ENCODE results near the gene MACC1.
"Not testable (repeated sequence)": the region's sequence is repeated elsewhere in the genome, so short reads cannot be mapped to it uniquely, and the experiment has no call there.

The MACC1 gene

GRCh38 chr7:20188567-20188966 lies 28.6 kb downstream of the MACC1 start:
- no peaks in the 10 kb centered on the region for H3K4me1 ChIP-seq (ENCODE audit: control insufficient read depth, insufficient read depth, low read length)
- H3K36me3 ChIP-seq (ENCODE audit: control insufficient read depth, insufficient read depth, low read length) = no peaks in the 10 kb centered on the region
- H3K27me3 ChIP-seq (ENCODE audit: control insufficient read depth, insufficient read depth, low read length) = no peaks in the 10 kb centered on the region
- H3K9ac ChIP-seq (ENCODE audit: low read depth, low read length) = no peak overlapping the region
- H3K9me3 ChIP-seq (ENCODE audit: control insufficient read depth, insufficient read depth, low read length) = no peaks in the 10 kb centered on the region
- no peak overlapping the region for H3K4me3 ChIP-seq (ENCODE audit: low read depth, low read length)

- H3K4me1 ChIP-seq (ENCODE audit: control insufficient read depth, insufficient read depth, low read length); H3K9me3 ChIP-seq (ENCODE audit: control insufficient read depth, insufficient read depth, low read length); H3K9ac ChIP-seq (ENCODE audit: low read depth, low read length); H3K4me3 ChIP-seq (ENCODE audit: low read depth, low read length); H3K36me3 ChIP-seq (ENCODE audit: control insufficient read depth, insufficient read depth, low read length); H3K27me3 ChIP-seq (ENCODE audit: control insufficient read depth, insufficient read depth, low read length): not testable (repeated sequence)
Observed at GRCh38 chr7:20187850-20188249, 29.3 kb downstream of the MACC1 start.

- H3K9me3 ChIP-seq (ENCODE audit: control insufficient read depth, insufficient read depth, low read length) = no peaks in the 10 kb centered on the region
- no peak overlapping the region for H3K4me3 ChIP-seq (ENCODE audit: low read depth, low read length)
- H3K36me3 ChIP-seq (ENCODE audit: control insufficient read depth, insufficient read depth, low read length) = no peaks in the 10 kb centered on the region
- H3K4me1 ChIP-seq (ENCODE audit: control insufficient read depth, insufficient read depth, low read length) = no peaks in the 10 kb centered on the region
- no peaks in the 10 kb centered on the region for H3K27me3 ChIP-seq (ENCODE audit: control insufficient read depth, insufficient read depth, low read length)
- no peak overlapping the region for H3K9ac ChIP-seq (ENCODE audit: low read depth, low read length)
Observed at GRCh38 chr7:20185988-20186387, 31.2 kb downstream of the MACC1 start.

GRCh38 chr7:20183086-20183485 lies 34.1 kb downstream of the MACC1 start:
- no peaks in the 10 kb centered on the region for H3K36me3 ChIP-seq (ENCODE audit: control insufficient read depth, insufficient read depth, low read length)
- H3K4me3 ChIP-seq (ENCODE audit: low read depth, low read length) = no peak overlapping the region
- H3K9me3 ChIP-seq (ENCODE audit: control insufficient read depth, insufficient read depth, low read length) = no peaks in the 10 kb centered on the region
- H3K4me1 ChIP-seq (ENCODE audit: control insufficient read depth, insufficient read depth, low read length) = no peaks in the 10 kb centered on the region
- H3K27me3 ChIP-seq (ENCODE audit: control insufficient read depth, insufficient read depth, low read length) = no peaks in the 10 kb centered on the region
- H3K9ac ChIP-seq (ENCODE audit: low read depth, low read length) = no peak overlapping the region

- no peaks in the 10 kb centered on the region for H3K27me3 ChIP-seq (ENCODE audit: control insufficient read depth, insufficient read depth, low read length)
- H3K9me3 ChIP-seq (ENCODE audit: control insufficient read depth, insufficient read depth, low read length) = no peaks in the 10 kb centered on the region
- no peaks in the 10 kb centered on the region for H3K4me1 ChIP-seq (ENCODE audit: control insufficient read depth, insufficient read depth, low read length)
- H3K36me3 ChIP-seq (ENCODE audit: control insufficient read depth, insufficient read depth, low read length) = no peaks in the 10 kb centered on the region
- H3K4me3 ChIP-seq (ENCODE audit: low read depth, low read length) = no peak overlapping the region
- H3K9ac ChIP-seq (ENCODE audit: low read depth, low read length) = no peak overlapping the region
Observed at GRCh38 chr7:20176578-20177242, 40.5 kb downstream of the MACC1 start.

- H3K36me3 ChIP-seq (ENCODE audit: control insufficient read depth, insufficient read depth, low read length) = no peaks in the 10 kb centered on the region
- no peaks in the 10 kb centered on the region for H3K4me1 ChIP-seq (ENCODE audit: control insufficient read depth, insufficient read depth, low read length)
- no peak overlapping the region for H3K4me3 ChIP-seq (ENCODE audit: low read depth, low read length)
- no peaks in the 10 kb centered on the region for H3K27me3 ChIP-seq (ENCODE audit: control insufficient read depth, insufficient read depth, low read length)
- no peaks in the 10 kb centered on the region for H3K9me3 ChIP-seq (ENCODE audit: control insufficient read depth, insufficient read depth, low read length)
- H3K9ac ChIP-seq (ENCODE audit: low read depth, low read length) = no peak overlapping the region
Observed at GRCh38 chr7:20173828-20174227, 43.4 kb downstream of the MACC1 start.

GRCh38 chr7:20172736-20173334 lies 44.3 kb downstream of the MACC1 start:
- H3K9ac ChIP-seq (ENCODE audit: low read depth, low read length) = no peak overlapping the region
- no peaks in the 10 kb centered on the region for H3K9me3 ChIP-seq (ENCODE audit: control insufficient read depth, insufficient read depth, low read length)
- H3K27me3 ChIP-seq (ENCODE audit: control insufficient read depth, insufficient read depth, low read length) = no peaks in the 10 kb centered on the region
- no peaks in the 10 kb centered on the region for H3K4me1 ChIP-seq (ENCODE audit: control insufficient read depth, insufficient read depth, low read length)
- no peak overlapping the region for H3K4me3 ChIP-seq (ENCODE audit: low read depth, low read length)
- no peaks in the 10 kb centered on the region for H3K36me3 ChIP-seq (ENCODE audit: control insufficient read depth, insufficient read depth, low read length)

- no peak overlapping the region for H3K4me3 ChIP-seq (ENCODE audit: low read depth, low read length)
- no peaks in the 10 kb centered on the region for H3K9me3 ChIP-seq (ENCODE audit: control insufficient read depth, insufficient read depth, low read length)
- no peaks in the 10 kb centered on the region for H3K27me3 ChIP-seq (ENCODE audit: control insufficient read depth, insufficient read depth, low read length)
- no peaks in the 10 kb centered on the region for H3K36me3 ChIP-seq (ENCODE audit: control insufficient read depth, insufficient read depth, low read length)
- no peak overlapping the region for H3K9ac ChIP-seq (ENCODE audit: low read depth, low read length)
- H3K4me1 ChIP-seq (ENCODE audit: control insufficient read depth, insufficient read depth, low read length) = no peaks in the 10 kb centered on the region
Observed at GRCh38 chr7:20170633-20171032, 46.6 kb downstream of the MACC1 start.

GRCh38 chr7:20165146-20165510 lies 52.1 kb downstream of the MACC1 start:
- Histone ChIP-seq H3K36me3 (ENCODE audit: control insufficient read depth, insufficient read depth, low read length) (no peaks in the 10 kb centered on the region), H3K27me3 (ENCODE audit: control insufficient read depth, insufficient read depth, low read length) (no peaks in the 10 kb centered on the region), H3K4me1 (ENCODE audit: control insufficient read depth, insufficient read depth, low read length) (peaks cover 5% of the 10 kb centered on the region), H3K9ac (ENCODE audit: low read depth, low read length) (no peak overlapping the region), H3K4me3 (ENCODE audit: low read depth, low read length) (no peak overlapping the region), H3K9me3 (ENCODE audit: control insufficient read depth, insufficient read depth, low read length) (no peaks in the 10 kb centered on the region)

- no peak overlapping the region for H3K9ac ChIP-seq (ENCODE audit: low read depth, low read length)
- no peak overlapping the region for H3K4me3 ChIP-seq (ENCODE audit: low read depth, low read length)
- peaks cover 5% of the 10 kb centered on the region for H3K4me1 ChIP-seq (ENCODE audit: control insufficient read depth, insufficient read depth, low read length)
- H3K27me3 ChIP-seq (ENCODE audit: control insufficient read depth, insufficient read depth, low read length) = no peaks in the 10 kb centered on the region
- H3K36me3 ChIP-seq (ENCODE audit: control insufficient read depth, insufficient read depth, low read length) = no peaks in the 10 kb centered on the region
- no peaks in the 10 kb centered on the region for H3K9me3 ChIP-seq (ENCODE audit: control insufficient read depth, insufficient read depth, low read length)
Observed at GRCh38 chr7:20164425-20165145, 52.6 kb downstream of the MACC1 start.

- Histone ChIP-seq H3K9ac (ENCODE audit: low read depth, low read length) (no peak overlapping the region), H3K27me3 (ENCODE audit: control insufficient read depth, insufficient read depth, low read length) (no peaks in the 10 kb centered on the region), H3K9me3 (ENCODE audit: control insufficient read depth, insufficient read depth, low read length) (no peaks in the 10 kb centered on the region), H3K4me3 (ENCODE audit: low read depth, low read length) (no peak overlapping the region), H3K36me3 (ENCODE audit: control insufficient read depth, insufficient read depth, low read length) (no peaks in the 10 kb centered on the region), H3K4me1 (ENCODE audit: control insufficient read depth, insufficient read depth, low read length) (peaks cover 11% of the 10 kb centered on the region)
Observed at GRCh38 chr7:20162665-20163064, 54.5 kb downstream of the MACC1 start.

- Histone ChIP-seq H3K4me3 (ENCODE audit: low read depth, low read length) (no peak overlapping the region), H3K36me3 (ENCODE audit: control insufficient read depth, insufficient read depth, low read length) (no peaks in the 10 kb centered on the region), H3K27me3 (ENCODE audit: control insufficient read depth, insufficient read depth, low read length) (no peaks in the 10 kb centered on the region), H3K9ac (ENCODE audit: low read depth, low read length) (no peak overlapping the region), H3K4me1 (ENCODE audit: control insufficient read depth, insufficient read depth, low read length) (peaks cover 6% of the 10 kb centered on the region), H3K9me3 (ENCODE audit: control insufficient read depth, insufficient read depth, low read length) (no peaks in the 10 kb centered on the region)
Observed at GRCh38 chr7:20159226-20159747, 57.9 kb downstream of the MACC1 start.
